ENCODE data around the gene NOM1.
A peak's percentile ranks its signal among the peaks of the same experiment; 100 is the strongest.

- peak; percentile 83; the same call in 1 of the 2 replicates for TF ChIP-seq EZH2phosphoT487 (IDR thresholded peaks at IDR 0.05; ENCODE audit: insufficient read depth, low read depth)
- TF ChIP-seq EZH2 (IDR thresholded peaks at IDR 0.05; ENCODE audit: insufficient read depth, poor library complexity, severe bottlenecking), result peak; percentile 80
These were observed 69.0 kb downstream of the NOM1 start for GRCh38 chr7:157018328-157018996.
